ENCODE results near the gene GTF2I.
A peak's percentile ranks its signal among the peaks of the same experiment; 100 is the strongest.
"Not testable (repeated sequence)": the region's sequence is repeated elsewhere in the genome, so short reads cannot be mapped to it uniquely, and the experiment has no call there.

The GTF2I gene

GRCh38 chr7:74656837-74657691 lies 454 bp upstream of the GTF2I start:
- peak; percentile 96 for DNase-seq (ENCODE audit: low read depth, low spot score)

- peak; percentile 76 for DNase-seq (ENCODE audit: low read depth, low spot score)
These were observed 873 bp downstream of the GTF2I start for GRCh38 chr7:74658178-74659004.

- DNase-seq (ENCODE audit: low read depth, low spot score), result not testable (repeated sequence)
These were observed 2.7 kb downstream of the GTF2I start for GRCh38 chr7:74660202-74660601.

GRCh38 chr7:74661836-74662794 lies 4.6 kb downstream of the GTF2I start:
- not testable (repeated sequence) for DNase-seq (ENCODE audit: low read depth, low spot score)

- DNase-seq (ENCODE audit: low read depth, low spot score), result no peak
These were observed 7.9 kb downstream of the GTF2I start for GRCh38 chr7:74665296-74665938.

GRCh38 chr7:74667013-74667412 lies 9.5 kb downstream of the GTF2I start:
- DNase-seq (ENCODE audit: low read depth, low spot score), result not testable (repeated sequence)

- not testable (repeated sequence) for DNase-seq (ENCODE audit: low read depth, low spot score)
These were observed 10.0 kb downstream of the GTF2I start for GRCh38 chr7:74667520-74667919.

GRCh38 chr7:74671602-74672001 lies 14.1 kb downstream of the GTF2I start:
- DNase-seq (ENCODE audit: low read depth, low spot score), result no peak

- DNase-seq (ENCODE audit: low read depth, low spot score), result no peak
These were observed 14.9 kb downstream of the GTF2I start for GRCh38 chr7:74672343-74672915.

GRCh38 chr7:74674166-74674565 lies 16.6 kb downstream of the GTF2I start:
- DNase-seq (ENCODE audit: low read depth, low spot score), result no peak

- no peak for DNase-seq (ENCODE audit: low read depth, low spot score)
These were observed 25.3 kb downstream of the GTF2I start for GRCh38 chr7:74682829-74683228.

- DNase-seq (ENCODE audit: low read depth, low spot score), result no peak
These were observed 26.3 kb downstream of the GTF2I start for GRCh38 chr7:74683799-74684198.

- no peak for DNase-seq (ENCODE audit: low read depth, low spot score)
These were observed 27.0 kb downstream of the GTF2I start for GRCh38 chr7:74684473-74684872.

GRCh38 chr7:74684921-74685320 lies 27.4 kb downstream of the GTF2I start:
- no peak for DNase-seq (ENCODE audit: low read depth, low spot score)

- no peak for DNase-seq (ENCODE audit: low read depth, low spot score)
These were observed 33.0 kb downstream of the GTF2I start for GRCh38 chr7:74690474-74690873.

GRCh38 chr7:74704419-74704818 lies 46.9 kb downstream of the GTF2I start:
- DNase-seq (ENCODE audit: low read depth, low spot score), result not testable (repeated sequence)

GRCh38 chr7:74707238-74707637 lies 49.7 kb downstream of the GTF2I start:
- DNase-seq (ENCODE audit: low read depth, low spot score), result no peak

GRCh38 chr7:74708569-74709275 lies 51.2 kb downstream of the GTF2I start:
- DNase-seq (ENCODE audit: low read depth, low spot score), result no peak

GRCh38 chr7:74709880-74710671 lies 52.6 kb downstream of the GTF2I start:
- no peak for DNase-seq (ENCODE audit: low read depth, low spot score)
